ENCODE data around the gene MMP17. TPM values are rescaled to one million over a fixed set of nuclear protein-coding genes. Genes with fewer than 3 reads are reported as not detected.

Gene MMP17
- total and polyA plus RNA-seq, 2 of the 4 experiments (the other 2 are of a cell fraction) = 1.4 to 11.8 TPM

- dilution Hi-C loops (cut with HindIII; ENCODE audit: low sequenced_read_pairs, unreplicated experiment) = no loop called here
- H2BK20ac ChIP-seq (ENCODE audit: low read depth, low read length) = 0 out of 2 replicates have a peak overlapping the region, but pooled peaks have one; percentile 45
- POLR2A ChIA-PET (ENCODE audit: unreplicated experiment) = no interaction called here
Measured at GRCh38 chr12:131862084-131862441, 33.9 kb downstream of the MMP17 start.

More at GRCh38 chr12:131862084-131862441, 33.9 kb downstream of the MMP17 start:
- TF ChIP-seq MXI1 (IDR thresholded peaks at IDR 0.05; ENCODE audit: borderline replicate concordance, low read depth, low read length) (no peak), USF2 (IDR thresholded peaks at IDR 0.05; ENCODE audit: low read depth, low read length) (no peak), MAZ (IDR thresholded peaks at IDR 0.05; ENCODE audit: borderline replicate concordance, low read depth, low read length) (no peak), RCOR1 (IDR thresholded peaks at IDR 0.05; ENCODE audit: insufficient replicate concordance, low read length) (no peak), NFE2L2 (IDR thresholded peaks at IDR 0.05; ENCODE audit: low read depth, low read length) (no peak), CHD1 (IDR thresholded peaks at IDR 0.05; ENCODE audit: low read depth, low read length) (no peak), BHLHE40 (IDR thresholded peaks at IDR 0.05; ENCODE audit: low read depth, low read length) (no peak), SMC3 (IDR thresholded peaks at IDR 0.05; ENCODE audit: low read depth, low read length) (no peak), RFX5 (IDR thresholded peaks at IDR 0.05; ENCODE audit: low read depth, low read length) (no peak), CEBPB (IDR thresholded peaks at IDR 0.05; ENCODE audit: low read depth, low read length) (no peak), RAD21 (IDR thresholded peaks at IDR 0.05; ENCODE audit: low read length) (no peak), FOS (IDR thresholded peaks at IDR 0.05; ENCODE audit: low read depth, low read length) (no peak), ELK1 (IDR thresholded peaks at IDR 0.05; ENCODE audit: borderline replicate concordance, low read depth, low read length) (no peak)
- no peak overlapping the region for H3K4me2 ChIP-seq (ENCODE audit: low read depth, low read length)
- no peaks in the 10 kb centered on the region for H3K9me3 ChIP-seq (ENCODE audit: control insufficient read depth, insufficient read depth, low read length)
- no peak overlapping the region for H2AK9ac ChIP-seq (replicated peaks; ENCODE audit: low read depth, low read length, poor library complexity)
- peaks cover 8% of the 10 kb centered on the region for H3K4me1 ChIP-seq (ENCODE audit: control insufficient read depth, insufficient read depth, low read length)
- peak overlapping the region; percentile 98; the same call in 1 of the 2 replicates for H4K91ac ChIP-seq (ENCODE audit: insufficient read depth, low read depth, low read length)
- no peak overlapping the region for H2BK120ac ChIP-seq (ENCODE audit: low read depth, low read length)
- WGBS, 2 experiments (ENCODE audit: extremely low coverage in 2 of 2, insufficient read length in 1 of 2) = 95% methylated on average over 4 of the region's 4 CpGs; no CpG with 5 or more reads in 1 of the 2 experiments
- H2BK15ac ChIP-seq (ENCODE audit: low read depth, low read length) = no peak overlapping the region
- H4K8ac ChIP-seq (ENCODE audit: low read depth in 2 of 2, low read length in 2 of 2) = no peak overlapping the region
- H3K4ac ChIP-seq (ENCODE audit: low read depth, low read length) = peak overlapping the region; percentile 100
- peak overlapping the region; percentile 88 for H2AK5ac ChIP-seq (ENCODE audit: low read depth, low read length)
- H3K18ac ChIP-seq (ENCODE audit: low read depth, low read length) = no peak overlapping the region
- no peak overlapping the region for H4K5ac ChIP-seq (ENCODE audit: low read depth, low read length)
- H3K14ac ChIP-seq (replicated peaks; ENCODE audit: low read depth, low read length) = no peak overlapping the region
- intact Hi-C loops (cut with micrococcal nuclease) (no loop called here), in situ Hi-C loops (cut with MboI; ENCODE audit: low sequenced_read_pairs) (no loop called here)
- no peak overlapping the region for H3K56ac ChIP-seq (ENCODE audit: extremely low read depth, insufficient read depth, low read length)
- H3K27me3 ChIP-seq (ENCODE audit: control insufficient read depth, insufficient read depth, low read length) = no peaks in the 10 kb centered on the region
- H3K9me1 ChIP-seq (ENCODE audit: insufficient read depth, low read length) = peaks cover 7% of the 10 kb centered on the region
- ATAC-seq (ENCODE audit: low read depth) = no peak
- CTCF ChIA-PET = no interaction called here
- H3K27ac ChIP-seq (ENCODE audit: insufficient read depth, low read length) = no peak overlapping the region
- H2AFZ ChIP-seq (replicated peaks; ENCODE audit: low read length, poor library complexity) = no peak overlapping the region
- H3K36me3 ChIP-seq (ENCODE audit: control insufficient read depth, insufficient read depth, low read length) = no peaks in the 10 kb centered on the region
- no TSS peak for BruUV-seq (replicated peaks)
- no peaks in the 10 kb centered on the region for H4K20me1 ChIP-seq (ENCODE audit: insufficient read depth, low read length)
- no peak overlapping the region for H3K9ac ChIP-seq (ENCODE audit: low read depth, low read length)
- DNase-seq = no peak
- no peak overlapping the region for H2BK5ac ChIP-seq (ENCODE audit: low read depth, low read length, poor library complexity, severe bottlenecking)
- no peaks in the 10 kb centered on the region for H3K79me1 ChIP-seq (ENCODE audit: low read depth in 1 of 2, low read length in 2 of 2)
- H3K23ac ChIP-seq (ENCODE audit: low read depth, low read length) = no peak overlapping the region
- H3K4me3 ChIP-seq (ENCODE audit: insufficient read depth, low read depth, low read length) = no peak overlapping the region
